LNCaP clone FGC (cell line): Measurements from ENCODE around the gene PARS2.
"Not testable (repeated sequence)": the region's sequence is repeated elsewhere in the genome, so short reads cannot be mapped to it uniquely, and the experiment has no call there.

Experiments used
- DNase-seq: peaks from one replicate; pipeline ENCODE4 v3.0.0-alpha.2; 2011; ENCODE audit warnings: low read depth
- H3K4me3 ChIP-seq: 2 replicates; pipeline ENCODE4 v1.5.1; 2011; ENCODE audit warnings: mild to moderate bottlenecking, low read depth, low read length, control low read depth
- CTCF ChIP-seq: IDR thresholded peaks from 2 replicates; pipeline ENCODE4 v1.5.1; 2012; ENCODE audit warnings: mild to moderate bottlenecking; ENCODE audit not compliant: control insufficient read depth, insufficient read depth; ENCODE audit errors: extremely low read depth

PARS2 gene

GRCh38 chr1:54781023-54781723, 16.9 kb upstream of the PARS2 start:
- no peak for TF ChIP-seq CTCF
- no peak overlapping the region for H3K4me3 ChIP-seq
- DNase-seq: no peak

- H3K4me3 ChIP-seq: no peak overlapping the region
- no peak for TF ChIP-seq CTCF
- no peak for DNase-seq
These were observed 13.1 kb upstream of the PARS2 start for GRCh38 chr1:54777431-54777830.

- no peak overlapping the region for H3K4me3 ChIP-seq
- no peak for DNase-seq
- no peak for TF ChIP-seq CTCF
These were observed 12.7 kb upstream of the PARS2 start for GRCh38 chr1:54777011-54777410.

- not testable (repeated sequence) for DNase-seq, H3K4me3 ChIP-seq
These were observed 11.8 kb upstream of the PARS2 start for GRCh38 chr1:54775828-54776721.

- no peak for TF ChIP-seq CTCF
- DNase-seq: no peak
- H3K4me3 ChIP-seq: no peak overlapping the region
These were observed 10.6 kb upstream of the PARS2 start for GRCh38 chr1:54774820-54775498.

- no peak for DNase-seq
- no peak overlapping the region for H3K4me3 ChIP-seq
- no peak for TF ChIP-seq CTCF
These were observed 8.6 kb upstream of the PARS2 start for GRCh38 chr1:54772951-54773350.

- no peak for DNase-seq
- H3K4me3 ChIP-seq: no peak overlapping the region
- TF ChIP-seq CTCF: peak; percentile 33
These were observed 3.8 kb upstream of the PARS2 start for GRCh38 chr1:54768093-54768492.
